Activated B cell treated with CpG ODN at 0.5 μM for 24 hours (primary cell): ENCODE results near the gene DLEC1. TPM values are rescaled to one million over a fixed set of nuclear protein-coding genes. Genes with fewer than 3 reads are reported as not detected.

Experiments
- ATAC-seq: fragments of 200-7000 bp; cut with Tn5 transposase; one replicate; pipeline ENCODE4 v1.10.0; 2021; ENCODE audit warnings: low read depth, mild to moderate bottlenecking, moderate library complexity
- CTCF ChIA-PET: fragments of 350-600 bp; sonication (Branson Sonifier 250); formaldehyde crosslinking; loops from one replicate; lab custom pipeline; 2021; ENCODE audit warnings: antibody characterized with exemption; lab: Charles Lee
- POLR2A ChIA-PET: fragments of 350-600 bp; sonication (Branson Sonifier 250); formaldehyde crosslinking; loops from one replicate; lab custom pipeline; 2021; ENCODE audit warnings: antibody characterized with exemption; lab: Charles Lee
- DNase-seq: peaks from one replicate; pipeline ENCODE4 v3.0.0; 2022
- H3K27ac Mint-ChIP-seq: one replicate; pipeline ENCODE4 v1.8.0; 2020; ENCODE audit warnings: mixed read lengths
- H3K27me3 Mint-ChIP-seq: one replicate; pipeline ENCODE4 v1.8.0; 2021; ENCODE audit warnings: mixed read lengths
- H3K36me3 Mint-ChIP-seq: one replicate; pipeline ENCODE4 v1.8.0; 2021; ENCODE audit warnings: low read depth, mixed read lengths
- H3K4me1 Mint-ChIP-seq: one replicate; pipeline ENCODE4 v1.8.0; 2021; ENCODE audit warnings: mixed read lengths
- H3K4me3 Mint-ChIP-seq: one replicate; pipeline ENCODE4 v1.8.0; 2020; ENCODE audit warnings: mild to moderate bottlenecking, mixed read lengths
- H3K9me3 Mint-ChIP-seq: one replicate; pipeline ENCODE4 v1.8.0; 2020; ENCODE audit warnings: mixed read lengths
- CTCF ChIP-seq: fragments of 200-600 bp; IDR thresholded peaks from one replicate; pipeline ENCODE4 v1.8.0; 2022; ENCODE audit warnings: antibody characterized with exemption, mild to moderate bottlenecking
- intact Hi-C: fragments of 100-400 bp; cut with micrococcal nuclease; formaldehyde crosslinking; loops from one replicate; pipeline ENCODE4 v1.15.1; 2024
- total RNA-seq: library from RNA; stranded (reverse); gene quantifications from 2 replicates; pipeline ENCODE4 v1.2.3, GENCODE V29; 2022

The DLEC1 gene
- total RNA-seq, 1 donor from 2014 or later, result 0.11 TPM

- CTCF ChIA-PET, result interaction anchor here (0.8 to 2.0 kb wide), 8 partner anchors 14 to 307 kb away, joined by 3 to 16 read pairs (median 4); partner anchors contain the start of gene XYLB
- Mint-ChIP-seq H3K27me3 (peaks cover 2% of the 10 kb centered on the region), H3K4me3 (peak overlapping the region; percentile 86), H3K36me3 (no peaks in the 10 kb centered on the region), H3K27ac (peak overlapping the region; percentile 15), H3K4me1 (peaks cover 21% of the 10 kb centered on the region), H3K9me3 (no peaks in the 10 kb centered on the region)
- TF ChIP-seq CTCF, result no peak
- ATAC-seq (peak; percentile 77), DNase-seq (peak; percentile 35)
- intact Hi-C loops, result loop anchor here (1.0 to 5.0 kb wide), 6 partner anchors 36 to 1012 kb away; partner anchors contain the start of genes ACAA1, OXSR1, SCN11A and WDR48
- POLR2A ChIA-PET, result interaction anchor here (0.6 to 2.1 kb wide), 8 partner anchors 10 to 1095 kb away, joined by 3 to 20 read pairs (median 3); partner anchors contain the start of genes ACAA1, MYD88, OXSR1 and PLCD1
Observed at GRCh38 chr3:38039899-38040261, 872 bp downstream of the DLEC1 start.

GRCh38 chr3:38040401-38040800, 1.4 kb downstream of the DLEC1 start:
- ATAC-seq (no peak), DNase-seq (no peak)
- H3K4me3 Mint-ChIP-seq, result peak overlapping the region; percentile 86
- peak overlapping the region; percentile 15 for H3K27ac Mint-ChIP-seq
- no peaks in the 10 kb centered on the region for H3K9me3 Mint-ChIP-seq
- H3K4me1 Mint-ChIP-seq, result peaks cover 21% of the 10 kb centered on the region
- H3K36me3 Mint-ChIP-seq, result no peaks in the 10 kb centered on the region
- no peak for TF ChIP-seq CTCF
- ChIA-PET CTCF (interaction anchor here (0.8 to 2.0 kb wide), 5 partner anchors 37 to 185 kb away, joined by 3 to 16 read pairs (median 6); no protein-coding TSS in a partner anchor), POLR2A (interaction anchor here (1.3 to 2.1 kb wide), 3 partner anchors 14 to 125 kb away, joined by 3 to 20 read pairs (median 14); partner anchors contain the start of genes ACAA1, MYD88 and OXSR1)
- intact Hi-C loops, result loop anchor here (1.0 kb wide), 2 partner anchors 36 to 66 kb away; no protein-coding TSS in a partner anchor
- peaks cover 2% of the 10 kb centered on the region for H3K27me3 Mint-ChIP-seq

GRCh38 chr3:38043486-38043885, 4.5 kb downstream of the DLEC1 start:
- DNase-seq, result no peak
- POLR2A ChIA-PET, result no interaction called here
- Mint-ChIP-seq H3K9me3 (no peaks in the 10 kb centered on the region), H3K27me3 (peaks cover 2% of the 10 kb centered on the region), H3K27ac (no peak overlapping the region), H3K4me3 (no peak overlapping the region), H3K4me1 (peaks cover 19% of the 10 kb centered on the region), H3K36me3 (no peaks in the 10 kb centered on the region)
- no peak for TF ChIP-seq CTCF
- no peak for ATAC-seq
- CTCF ChIA-PET, result no interaction called here
- intact Hi-C loops, result no loop called here

- no peak overlapping the region for H3K4me3 Mint-ChIP-seq
- TF ChIP-seq CTCF, result no peak
- ChIA-PET POLR2A (no interaction called here), CTCF (no interaction called here)
- no peaks in the 10 kb centered on the region for H3K4me1 Mint-ChIP-seq
- peaks cover 6% of the 10 kb centered on the region for H3K27me3 Mint-ChIP-seq
- ATAC-seq, result no peak
- no peaks in the 10 kb centered on the region for H3K36me3 Mint-ChIP-seq
- no peak overlapping the region for H3K27ac Mint-ChIP-seq
- intact Hi-C loops, result no loop called here
- H3K9me3 Mint-ChIP-seq, result no peaks in the 10 kb centered on the region
- no peak for DNase-seq
Observed at GRCh38 chr3:38046027-38046426, 7.0 kb downstream of the DLEC1 start.

GRCh38 chr3:38046821-38047220, 7.8 kb downstream of the DLEC1 start:
- ChIA-PET CTCF (no interaction called here), POLR2A (no interaction called here)
- no peak for DNase-seq
- Mint-ChIP-seq H3K36me3 (no peaks in the 10 kb centered on the region), H3K27ac (no peak overlapping the region), H3K4me3 (no peak overlapping the region), H3K4me1 (no peaks in the 10 kb centered on the region), H3K9me3 (no peaks in the 10 kb centered on the region), H3K27me3 (peaks cover 7% of the 10 kb centered on the region)
- no peak for TF ChIP-seq CTCF
- no peak for ATAC-seq
- intact Hi-C loops, result no loop called here
